Loucy (cell line): ENCODE measurements around the gene GMEB2.

Experiments
- H2AFZ ChIP-seq: fragments of 200-600 bp; sonication (generic); 2 replicates; pipeline ENCODE4 v1.6.0; 2016; ENCODE audit warnings: antibody characterized with exemption, mild to moderate bottlenecking, low read length, moderate library complexity
- H3F3A ChIP-seq: fragments of 200-600 bp; 2 replicates; pipeline ENCODE4 v1.6.0; 2016; ENCODE audit warnings: antibody characterized with exemption, low read depth, mild to moderate bottlenecking
- H3K27me3 ChIP-seq: fragments of 200-600 bp; sonication (generic); 2 replicates; pipeline ENCODE4 v1.6.1; 2014; ENCODE audit warnings: low read length, mild to moderate bottlenecking; ENCODE audit not compliant: insufficient read depth, poor library complexity, severe bottlenecking
- H3K36me3 ChIP-seq: fragments of 200-600 bp; sonication (generic); 2 replicates; pipeline ENCODE4 v1.6.1; 2016; ENCODE audit warnings: low read length; ENCODE audit not compliant: insufficient read depth
- H3K4me1 ChIP-seq: fragments of 200-600 bp; sonication (generic); 2 replicates; pipeline ENCODE4 v1.5.1; 2014; ENCODE audit warnings: low read length, mild to moderate bottlenecking; ENCODE audit not compliant: insufficient read depth, poor library complexity, severe bottlenecking
- H3K4me2 ChIP-seq: fragments of 200-600 bp; sonication (generic); 2 replicates; pipeline ENCODE4 v1.6.0; 2014; ENCODE audit warnings: antibody characterized with exemption, low read length, low read depth, mild to moderate bottlenecking; ENCODE audit not compliant: poor library complexity, severe bottlenecking
- H3K4me3 ChIP-seq: fragments of 200-600 bp; sonication (generic); 2 replicates; pipeline ENCODE4 v1.5.1; 2014; ENCODE audit warnings: low read length, mild to moderate bottlenecking, mixed read lengths; ENCODE audit not compliant: poor library complexity, severe bottlenecking
- H3K79me2 ChIP-seq: fragments of 200-600 bp; sonication (generic); 2 replicates; pipeline ENCODE4 v1.6.1; 2014; ENCODE audit warnings: low read length; ENCODE audit not compliant: insufficient read depth
- H3K9ac ChIP-seq: fragments of 200-600 bp; sonication (generic); 2 replicates; pipeline ENCODE4 v1.6.0; 2014; ENCODE audit warnings: mild to moderate bottlenecking, low read depth, low read length, moderate library complexity; ENCODE audit not compliant: poor library complexity, severe bottlenecking
- H3K9me2 ChIP-seq: fragments of 200-600 bp; sonication (generic); replicated peaks from 2 replicates; pipeline ENCODE4 v1.6.1; 2016; ENCODE audit warnings: low read depth, low read length, mixed read lengths
- H3K9me3 ChIP-seq: fragments of 200-600 bp; sonication (generic); 2 replicates; pipeline ENCODE4 v1.6.1; 2014; ENCODE audit warnings: mild to moderate bottlenecking, antibody characterized with exemption, low read length, low read depth; ENCODE audit not compliant: insufficient read depth
- H4K20me1 ChIP-seq: fragments of 200-600 bp; sonication (generic); 2 replicates; pipeline ENCODE4 v1.6.0; 2014; ENCODE audit warnings: antibody characterized with exemption, low read length, mild to moderate bottlenecking; ENCODE audit not compliant: insufficient read depth, poor library complexity, severe bottlenecking
- EZH2phosphoT487 ChIP-seq: fragments of 200-600 bp; IDR thresholded peaks from 2 replicates; pipeline ENCODE4 v1.6.1; 2018; ENCODE audit warnings: antibody characterized with exemption, mild to moderate bottlenecking, moderate library complexity, borderline replicate concordance
- TF ChIP-seq, protein P1 (sequence below): fragments of 200-600 bp; sonication (generic); conservative IDR thresholded peaks from 2 replicates; pipeline ENCODE4 v1.5.1; 2014; ENCODE audit warnings: mild to moderate bottlenecking, antibody characterized with exemption, low read length

Gene GMEB2

DNA sequence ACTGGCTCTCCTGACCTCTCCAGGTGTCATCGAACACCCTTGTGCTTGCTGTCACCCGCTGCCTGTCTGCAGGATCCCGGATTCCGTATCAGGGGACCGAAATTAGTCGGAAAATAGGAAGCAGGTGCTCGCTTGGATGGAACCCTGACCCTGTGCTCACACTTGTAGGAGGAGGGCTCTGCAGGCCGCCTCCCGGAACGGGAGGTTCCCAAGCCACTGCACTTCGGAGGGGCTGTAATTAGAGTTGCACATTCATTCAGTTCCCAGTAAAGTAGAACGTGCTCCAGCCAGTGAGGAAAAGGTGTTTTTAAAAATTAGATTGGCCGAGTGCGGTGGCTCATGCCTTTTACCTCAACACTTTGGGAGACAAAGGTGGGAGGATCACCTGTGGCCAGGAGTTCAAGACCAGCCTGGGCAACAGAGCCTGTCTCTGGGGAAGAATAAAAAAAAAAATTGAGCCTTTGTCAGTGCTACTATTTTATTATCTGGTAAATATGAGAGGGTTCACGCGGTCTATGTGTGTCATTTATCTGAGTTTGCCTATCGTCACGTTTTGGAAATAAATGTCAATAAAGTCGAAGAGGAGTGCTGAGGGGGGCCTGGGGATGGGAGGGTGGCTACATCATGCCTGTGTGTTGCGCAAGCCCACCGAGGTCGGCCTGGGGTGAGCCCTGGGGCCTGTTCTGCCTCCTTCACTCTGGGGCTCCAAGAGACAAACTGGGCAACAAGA is 1.5 kb upstream of the GMEB2 start:
- peak overlapping the region; percentile 80 for H3K4me2 ChIP-seq
- TF ChIP-seq EZH2phosphoT487 = no peak
- TF ChIP-seq, protein P1, sequence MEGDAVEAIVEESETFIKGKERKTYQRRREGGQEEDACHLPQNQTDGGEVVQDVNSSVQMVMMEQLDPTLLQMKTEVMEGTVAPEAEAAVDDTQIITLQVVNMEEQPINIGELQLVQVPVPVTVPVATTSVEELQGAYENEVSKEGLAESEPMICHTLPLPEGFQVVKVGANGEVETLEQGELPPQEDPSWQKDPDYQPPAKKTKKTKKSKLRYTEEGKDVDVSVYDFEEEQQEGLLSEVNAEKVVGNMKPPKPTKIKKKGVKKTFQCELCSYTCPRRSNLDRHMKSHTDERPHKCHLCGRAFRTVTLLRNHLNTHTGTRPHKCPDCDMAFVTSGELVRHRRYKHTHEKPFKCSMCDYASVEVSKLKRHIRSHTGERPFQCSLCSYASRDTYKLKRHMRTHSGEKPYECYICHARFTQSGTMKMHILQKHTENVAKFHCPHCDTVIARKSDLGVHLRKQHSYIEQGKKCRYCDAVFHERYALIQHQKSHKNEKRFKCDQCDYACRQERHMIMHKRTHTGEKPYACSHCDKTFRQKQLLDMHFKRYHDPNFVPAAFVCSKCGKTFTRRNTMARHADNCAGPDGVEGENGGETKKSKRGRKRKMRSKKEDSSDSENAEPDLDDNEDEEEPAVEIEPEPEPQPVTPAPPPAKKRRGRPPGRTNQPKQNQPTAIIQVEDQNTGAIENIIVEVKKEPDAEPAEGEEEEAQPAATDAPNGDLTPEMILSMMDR = no peak
- H3K9me3 ChIP-seq = no peaks in the 10 kb centered on the region
- H3K4me3 ChIP-seq = peak overlapping the region; percentile 79
- H3F3A ChIP-seq = peaks cover 4% of the 10 kb centered on the region; the same call in 1 of the 2 replicates
- peak overlapping the region; percentile 85 for H3K9ac ChIP-seq
- H3K9me2 ChIP-seq = no peaks in the 10 kb centered on the region
- H3K4me1 ChIP-seq = peaks cover 22% of the 10 kb centered on the region
- no peaks in the 10 kb centered on the region for H3K27me3 ChIP-seq
- peak overlapping the region; percentile 40; the same call in 1 of the 2 replicates for H2AFZ ChIP-seq
- peaks cover 53% of the 10 kb centered on the region for H3K79me2 ChIP-seq
- H4K20me1 ChIP-seq = no peaks in the 10 kb centered on the region
- H3K36me3 ChIP-seq = no peaks in the 10 kb centered on the region

DNA sequence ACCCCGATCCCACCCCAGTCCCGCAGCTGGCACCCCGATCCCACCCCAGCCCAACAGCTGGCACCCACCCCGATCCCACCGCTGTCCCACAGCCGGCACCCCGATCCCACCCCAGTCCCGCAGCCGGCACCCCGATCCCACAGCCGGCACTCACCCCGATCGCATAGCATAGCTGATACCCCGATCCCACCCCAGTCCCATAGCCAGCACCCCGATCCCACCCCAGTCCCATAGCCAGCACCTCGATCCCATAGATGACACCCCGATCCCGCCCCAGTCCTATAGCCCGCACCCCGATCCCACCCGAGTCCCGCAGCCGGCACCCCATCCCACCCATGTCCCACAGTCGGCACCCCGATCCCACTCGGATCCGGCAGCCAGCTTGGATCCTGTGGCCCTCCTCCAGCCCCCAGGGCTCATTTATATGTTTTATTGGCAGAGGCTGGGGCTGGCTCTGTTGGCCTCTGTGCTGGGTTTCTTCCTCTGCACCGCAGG is 897 bp upstream of the GMEB2 start:
- peak overlapping the region; percentile 80 for H3K4me2 ChIP-seq
- peaks cover 4% of the 10 kb centered on the region; the same call in 1 of the 2 replicates for H3F3A ChIP-seq
- H4K20me1 ChIP-seq = no peaks in the 10 kb centered on the region
- TF ChIP-seq, protein P1 = no peak
- TF ChIP-seq EZH2phosphoT487 = no peak
- H3K9me2 ChIP-seq = no peaks in the 10 kb centered on the region
- no peaks in the 10 kb centered on the region for H3K27me3 ChIP-seq
- peak overlapping the region; percentile 85 for H3K9ac ChIP-seq
- no peaks in the 10 kb centered on the region for H3K9me3 ChIP-seq
- peak overlapping the region; percentile 40; the same call in 1 of the 2 replicates for H2AFZ ChIP-seq
- peaks cover 28% of the 10 kb centered on the region for H3K4me1 ChIP-seq
- H3K79me2 ChIP-seq = peaks cover 60% of the 10 kb centered on the region
- H3K4me3 ChIP-seq = peak overlapping the region; percentile 79
- H3K36me3 ChIP-seq = no peaks in the 10 kb centered on the region

DNA sequence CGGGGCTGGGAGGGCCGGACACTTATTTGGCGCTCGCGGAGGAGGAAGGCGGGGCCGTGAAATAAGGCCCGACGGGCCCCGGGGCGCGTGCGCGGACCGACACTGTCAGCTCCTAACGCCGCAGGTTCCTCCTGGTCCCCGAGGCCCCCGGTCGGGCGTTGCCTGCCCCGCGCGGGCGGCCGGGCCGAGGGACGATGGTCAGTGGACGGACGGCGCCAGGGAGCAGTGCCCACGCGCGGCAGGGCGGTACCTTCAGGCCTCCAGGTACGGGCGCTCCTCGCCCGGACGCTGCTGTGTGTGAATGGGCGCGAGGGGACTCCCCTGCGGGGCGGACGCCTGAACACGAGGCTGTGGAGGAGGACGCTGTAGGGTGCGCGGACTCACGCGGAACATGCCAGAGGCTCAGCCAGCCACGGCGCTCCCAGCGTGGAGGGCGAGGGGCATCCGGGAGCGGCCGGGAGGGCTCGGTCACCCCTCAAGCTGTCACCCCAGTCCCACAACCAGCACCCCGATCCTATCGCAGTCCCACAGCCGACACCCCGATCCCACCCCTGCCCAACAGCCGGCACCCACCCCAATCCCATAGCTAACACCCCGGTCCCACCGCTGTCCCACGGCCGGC is 339 bp upstream of the GMEB2 start:
- Histone ChIP-seq H4K20me1 (no peaks in the 10 kb centered on the region), H3K4me2 (peak overlapping the region; percentile 80), H3K9ac (peak overlapping the region; percentile 85), H2AFZ (peak overlapping the region; percentile 76; the same call in 1 of the 2 replicates), H3K27me3 (no peaks in the 10 kb centered on the region), H3K4me1 (peaks cover 32% of the 10 kb centered on the region), H3K36me3 (no peaks in the 10 kb centered on the region), H3K79me2 (peaks cover 65% of the 10 kb centered on the region), H3K4me3 (peak overlapping the region; percentile 79), H3F3A (peaks cover 4% of the 10 kb centered on the region; the same call in 1 of the 2 replicates), H3K9me2 (no peaks in the 10 kb centered on the region), H3K9me3 (no peaks in the 10 kb centered on the region)
- TF ChIP-seq EZH2phosphoT487 = no peak
- TF ChIP-seq, protein P1 = no peak
